C4-2B (cell line): Measurements from ENCODE around the gene CALR3.

Source experiments
- ZFX ChIP-seq: fragments of 450-650 bp; IDR thresholded peaks from 2 replicates; pipeline ENCODE4 v1.6.1; 2017
- TF ChIP-seq, protein P1 (sequence below): fragments of 450-650 bp; conservative IDR thresholded peaks from 2 replicates; pipeline ENCODE4 v1.5.1; 2017; ENCODE audit warnings: mild to moderate bottlenecking

DNA sequence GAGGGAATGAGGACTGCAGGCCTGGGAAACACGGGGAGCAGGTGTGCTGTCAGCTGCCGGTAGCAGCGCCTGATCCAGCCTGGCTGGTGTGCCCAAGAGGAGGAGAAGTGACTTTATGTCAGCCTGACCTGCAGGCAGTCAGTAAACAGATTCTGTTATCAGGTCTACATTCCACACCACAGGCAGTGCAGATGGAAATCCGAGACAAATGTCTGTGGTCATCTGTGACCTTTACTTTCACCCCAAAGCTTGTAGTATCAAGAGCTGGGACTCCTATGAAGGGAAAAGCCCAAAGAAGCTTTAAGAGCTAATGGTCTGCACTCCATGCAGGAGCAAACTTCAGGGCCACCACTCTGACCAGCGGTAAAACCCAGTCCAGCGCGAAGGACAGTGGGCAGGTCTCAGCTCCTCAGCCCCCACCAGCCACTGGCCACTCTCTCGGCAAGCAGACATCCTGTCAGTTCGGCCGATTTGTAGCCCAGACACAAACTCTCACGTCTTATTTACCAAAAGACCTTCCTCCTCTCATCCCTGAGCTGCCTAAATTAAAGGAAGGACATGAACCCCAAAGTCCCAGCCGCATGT, 31.9 kb downstream of the CALR3 start:
- TF ChIP-seq, protein P1, sequence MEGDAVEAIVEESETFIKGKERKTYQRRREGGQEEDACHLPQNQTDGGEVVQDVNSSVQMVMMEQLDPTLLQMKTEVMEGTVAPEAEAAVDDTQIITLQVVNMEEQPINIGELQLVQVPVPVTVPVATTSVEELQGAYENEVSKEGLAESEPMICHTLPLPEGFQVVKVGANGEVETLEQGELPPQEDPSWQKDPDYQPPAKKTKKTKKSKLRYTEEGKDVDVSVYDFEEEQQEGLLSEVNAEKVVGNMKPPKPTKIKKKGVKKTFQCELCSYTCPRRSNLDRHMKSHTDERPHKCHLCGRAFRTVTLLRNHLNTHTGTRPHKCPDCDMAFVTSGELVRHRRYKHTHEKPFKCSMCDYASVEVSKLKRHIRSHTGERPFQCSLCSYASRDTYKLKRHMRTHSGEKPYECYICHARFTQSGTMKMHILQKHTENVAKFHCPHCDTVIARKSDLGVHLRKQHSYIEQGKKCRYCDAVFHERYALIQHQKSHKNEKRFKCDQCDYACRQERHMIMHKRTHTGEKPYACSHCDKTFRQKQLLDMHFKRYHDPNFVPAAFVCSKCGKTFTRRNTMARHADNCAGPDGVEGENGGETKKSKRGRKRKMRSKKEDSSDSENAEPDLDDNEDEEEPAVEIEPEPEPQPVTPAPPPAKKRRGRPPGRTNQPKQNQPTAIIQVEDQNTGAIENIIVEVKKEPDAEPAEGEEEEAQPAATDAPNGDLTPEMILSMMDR, result no peak
- no peak for TF ChIP-seq ZFX
